ENCODE results near the gene RRP9.
"Not testable (repeated sequence)": the region's sequence is repeated elsewhere in the genome, so short reads cannot be mapped to it uniquely, and the experiment has no call there.

The RRP9 gene

DNA sequence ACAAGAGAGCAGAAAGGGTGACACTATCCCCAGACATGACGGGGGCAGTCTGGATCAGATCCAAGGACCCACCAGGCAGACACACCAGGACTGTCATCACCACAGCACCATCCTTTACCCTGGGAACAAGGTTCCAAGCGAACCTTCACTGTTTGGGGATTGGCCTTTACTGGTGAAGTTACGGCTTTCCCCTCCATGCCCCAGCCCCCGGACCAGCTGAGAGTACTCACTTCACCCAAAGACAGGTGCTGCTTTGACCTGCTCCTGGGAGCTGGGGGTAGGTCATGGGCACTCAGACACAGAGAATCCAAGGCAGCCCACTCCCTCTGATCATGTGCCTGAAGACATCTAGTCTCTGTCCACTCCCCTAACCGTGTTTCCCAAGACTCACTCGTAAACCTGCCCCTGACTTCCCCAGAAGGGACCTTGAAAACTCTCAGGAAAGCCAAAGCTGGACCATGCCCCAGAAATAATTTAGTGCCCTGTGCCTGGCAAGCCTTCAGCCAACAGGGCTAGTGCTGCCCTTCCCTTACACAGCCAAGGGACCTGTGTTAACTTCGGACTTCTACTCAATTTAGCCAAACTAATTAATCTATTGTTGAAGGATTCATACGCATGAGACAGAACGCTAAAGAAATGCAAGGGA, 2.8 kb downstream of the RRP9 start:
- no peak for DNase-seq (ENCODE audit: low spot score)

DNA sequence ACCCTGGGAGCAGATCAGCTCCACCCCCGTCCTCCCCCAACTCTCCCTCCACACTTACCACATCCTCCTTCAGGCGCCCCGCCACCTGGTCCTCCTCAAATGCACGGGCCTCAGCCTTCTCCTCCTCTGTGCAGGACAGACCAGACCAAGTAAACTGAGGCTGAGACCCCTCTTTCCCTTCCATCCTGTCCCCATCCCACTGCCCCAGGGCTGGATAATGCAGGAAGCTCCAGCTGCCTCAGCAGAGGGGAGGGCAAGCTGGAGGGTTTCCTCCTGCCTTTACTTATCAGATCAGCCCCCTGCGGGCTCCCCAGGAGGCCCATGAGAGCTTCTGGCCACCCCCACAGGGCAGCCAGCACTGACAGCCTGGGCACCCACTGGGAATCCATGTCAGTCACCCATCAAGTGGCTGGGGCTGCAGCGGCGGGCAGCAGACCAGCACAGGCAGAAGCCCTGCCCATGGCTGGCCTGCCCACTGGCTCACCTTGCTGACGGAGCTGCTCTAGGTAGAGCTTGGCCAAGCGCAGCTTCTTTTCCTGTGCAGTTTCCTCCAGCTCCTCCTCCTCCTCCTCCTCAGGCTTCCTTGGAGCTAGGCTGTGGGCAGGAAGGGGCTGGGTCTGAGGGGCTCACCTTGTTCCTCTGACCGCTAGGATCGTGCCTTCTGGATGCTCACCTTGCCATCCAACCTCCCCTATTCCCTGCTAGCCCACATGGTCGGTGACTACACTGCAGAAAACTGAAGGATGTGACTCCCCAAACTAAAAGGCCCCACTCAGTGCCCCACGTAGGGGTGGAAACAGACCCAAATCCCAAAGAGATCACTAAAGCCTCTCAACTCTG, 3.9 kb downstream of the RRP9 start:
- DNase-seq (ENCODE audit: low spot score), result no peak

DNA sequence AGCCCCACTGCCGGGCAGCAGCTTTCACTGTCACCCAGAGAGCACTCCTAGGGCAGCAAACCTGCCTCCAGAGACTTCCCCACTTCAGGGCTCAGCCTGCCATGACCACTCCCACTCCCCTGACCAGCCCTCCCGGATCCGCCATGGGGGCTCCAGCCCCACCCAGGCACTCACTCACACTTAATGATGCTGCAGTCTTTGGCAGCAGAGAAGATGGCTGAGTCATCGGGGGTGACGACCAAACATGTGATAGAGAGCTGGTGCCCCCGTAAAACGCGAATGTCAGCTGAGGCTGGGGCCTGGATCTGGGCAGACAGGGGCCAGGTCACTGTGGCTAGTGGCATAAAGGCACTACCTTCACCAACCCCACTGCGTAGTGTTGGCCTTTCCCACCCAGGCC, 4.7 kb downstream of the RRP9 start:
- DNase-seq (ENCODE audit: low spot score), result no peak

GRCh38 chr3:51935886-51936755, 5.6 kb downstream of the RRP9 start:
- no peak for DNase-seq (ENCODE audit: low spot score)

GRCh38 chr3:51934991-51935885, 6.5 kb downstream of the RRP9 start:
- no peak for DNase-seq (ENCODE audit: low spot score)

- DNase-seq (ENCODE audit: low spot score), result no peak
Observed at GRCh38 chr3:51934139-51934850, 7.4 kb downstream of the RRP9 start.

- no peak for DNase-seq (ENCODE audit: low spot score)
Observed at GRCh38 chr3:51933471-51934138, 8.1 kb downstream of the RRP9 start.

DNA sequence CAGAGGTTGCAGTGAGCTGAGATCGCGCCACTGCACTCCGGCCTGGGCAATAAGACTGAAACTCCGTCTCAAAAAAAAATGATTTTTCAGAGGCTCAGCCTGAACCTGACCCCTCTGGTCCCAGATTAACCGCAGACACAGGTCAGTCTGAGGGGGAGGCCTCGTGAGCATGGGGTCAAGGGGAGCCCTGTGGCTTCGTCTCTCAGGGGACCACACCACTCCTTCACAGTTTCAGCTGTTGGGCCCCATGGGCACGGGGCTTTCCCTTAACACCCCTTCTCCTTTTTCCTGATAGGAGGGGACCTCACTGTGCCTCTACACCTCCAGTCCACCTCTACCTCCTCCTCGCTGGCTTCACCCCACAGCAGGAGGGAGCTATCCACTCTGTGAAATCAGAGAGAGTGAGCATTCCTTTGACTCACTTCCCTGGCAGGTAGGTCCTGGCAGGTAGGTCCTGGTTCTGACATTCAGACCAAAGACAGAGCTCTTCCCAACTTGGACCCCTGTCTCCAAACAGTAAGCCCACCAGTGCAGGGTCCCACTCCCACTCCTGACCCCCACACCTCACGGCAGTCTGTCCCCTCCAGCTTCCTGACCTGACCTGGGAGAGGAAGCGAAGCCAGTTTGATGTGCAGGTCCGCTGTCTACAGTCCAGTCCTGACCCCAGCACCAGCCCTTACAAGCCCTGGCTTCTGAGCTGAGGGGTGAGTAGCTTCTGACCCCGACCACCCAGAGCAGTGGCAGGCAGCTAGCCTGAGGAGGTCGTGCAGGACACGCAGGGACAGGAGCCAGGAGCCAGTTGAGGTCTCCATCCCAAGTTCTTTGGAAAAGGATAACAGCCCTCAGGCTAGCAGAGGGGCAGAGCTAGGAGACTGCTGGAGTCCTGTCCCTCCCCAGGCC, 9.0 kb downstream of the RRP9 start:
- no peak for DNase-seq (ENCODE audit: low spot score)

GRCh38 chr3:51931756-51932155, 9.9 kb downstream of the RRP9 start:
- DNase-seq (ENCODE audit: low spot score), result no peak

GRCh38 chr3:51930439-51930838, 11.3 kb downstream of the RRP9 start:
- no peak for DNase-seq (ENCODE audit: low spot score)

- no peak for DNase-seq (ENCODE audit: low spot score)
Observed at GRCh38 chr3:51929420-51930003, 12.2 kb downstream of the RRP9 start.

GRCh38 chr3:51928981-51929380, 12.7 kb downstream of the RRP9 start:
- DNase-seq (ENCODE audit: low spot score), result not testable (repeated sequence)

GRCh38 chr3:51928438-51928837, 13.3 kb downstream of the RRP9 start:
- no peak for DNase-seq (ENCODE audit: low spot score)

DNA sequence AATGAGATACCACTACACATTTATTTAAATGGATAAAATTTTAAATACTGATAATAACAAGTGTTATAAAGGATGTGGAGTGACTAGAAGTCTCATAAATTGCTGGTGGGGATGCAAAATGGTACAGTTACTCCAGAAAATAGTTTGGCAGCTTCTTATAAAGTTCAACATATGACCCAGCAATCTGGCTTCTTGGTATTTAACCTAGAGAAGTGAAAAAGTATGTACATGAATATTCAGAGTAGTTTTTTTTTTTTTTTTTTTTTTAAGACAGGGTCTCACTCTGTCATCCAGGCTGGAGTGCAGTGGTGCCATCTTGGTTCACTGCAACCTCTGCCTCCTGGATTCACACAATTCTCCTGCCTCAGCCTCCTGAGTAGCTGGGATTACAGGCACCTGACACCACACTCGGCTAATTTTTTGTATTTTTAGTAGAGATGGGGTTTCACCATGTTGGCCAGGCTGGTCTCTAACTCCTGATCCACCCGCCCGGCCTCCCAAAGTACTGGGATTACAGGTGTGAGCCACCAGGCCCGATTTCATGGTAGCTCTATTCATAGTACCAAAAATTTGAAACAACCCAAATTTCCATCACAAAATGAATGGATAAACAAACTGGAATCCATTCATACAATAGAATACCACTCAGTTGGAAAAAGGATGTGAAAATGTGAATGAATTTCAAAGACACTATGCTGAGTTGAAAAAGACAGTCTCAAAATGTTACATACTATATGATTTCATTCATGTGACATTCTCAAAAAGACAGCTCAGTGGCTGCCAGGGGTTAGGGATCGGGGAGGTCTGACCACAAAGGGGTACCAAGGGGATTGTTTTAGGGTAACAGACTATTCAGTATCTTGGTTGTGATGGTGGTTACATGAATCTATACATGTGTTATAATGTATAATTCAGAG, 14.4 kb downstream of the RRP9 start:
- no peak for DNase-seq (ENCODE audit: low spot score)

DNA sequence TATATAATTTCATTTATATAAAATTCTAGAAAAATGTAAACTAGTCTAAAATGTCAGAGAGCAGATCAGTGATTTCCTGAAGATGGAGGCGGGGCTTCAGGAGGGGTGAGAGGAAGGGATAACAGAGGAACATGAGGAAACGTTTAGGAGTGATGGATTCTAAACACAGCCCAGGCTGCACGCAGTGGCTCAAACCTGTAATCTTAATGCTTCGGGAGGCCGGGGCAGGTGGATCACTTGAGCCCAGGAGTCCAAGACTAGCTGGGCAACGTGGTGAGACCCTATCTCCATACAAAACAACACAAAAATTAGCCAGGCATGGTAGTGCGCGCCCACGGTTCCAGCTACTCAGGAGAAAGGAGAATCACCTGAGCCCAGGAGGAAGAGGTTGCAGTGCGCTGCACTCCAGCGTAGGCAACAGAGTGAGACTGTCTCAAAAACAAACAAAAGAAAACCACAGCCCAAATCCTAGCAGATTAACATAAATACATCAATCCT, 20.6 kb downstream of the RRP9 start:
- DNase-seq (ENCODE audit: low spot score), result no peak

DNA sequence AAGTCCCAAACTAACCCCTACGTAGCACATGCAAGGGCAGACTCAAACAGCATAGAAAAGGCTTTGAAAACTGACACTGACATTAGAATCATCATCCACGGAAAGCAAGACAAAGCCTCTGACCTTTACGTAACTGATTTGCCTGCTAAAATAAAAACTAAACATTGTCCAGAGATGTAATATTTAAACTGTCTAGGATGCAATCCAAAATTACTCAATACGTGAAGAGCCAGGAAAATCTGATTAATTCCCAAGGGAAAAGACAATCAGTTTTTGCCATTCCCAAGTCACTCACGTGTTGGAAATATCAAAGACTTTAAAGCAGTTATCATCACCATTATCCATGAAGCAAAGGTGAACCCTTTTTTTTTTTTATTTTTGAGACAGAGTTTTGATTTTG, 25.3 kb downstream of the RRP9 start:
- no peak for DNase-seq (ENCODE audit: low spot score)

GRCh38 chr3:51908026-51908425, 33.7 kb downstream of the RRP9 start:
- DNase-seq (ENCODE audit: low spot score), result no peak

Data from globus pallidus (tissue), 1 donor.